Right hindlimb (tissue), 1 donor: ENCODE measurements around the gene SMIM41.

Source experiments
- DNase-seq: peaks from one replicate; pipeline ENCODE4 v3.0.0-alpha.2; 2018

Gene SMIM41

DNA sequence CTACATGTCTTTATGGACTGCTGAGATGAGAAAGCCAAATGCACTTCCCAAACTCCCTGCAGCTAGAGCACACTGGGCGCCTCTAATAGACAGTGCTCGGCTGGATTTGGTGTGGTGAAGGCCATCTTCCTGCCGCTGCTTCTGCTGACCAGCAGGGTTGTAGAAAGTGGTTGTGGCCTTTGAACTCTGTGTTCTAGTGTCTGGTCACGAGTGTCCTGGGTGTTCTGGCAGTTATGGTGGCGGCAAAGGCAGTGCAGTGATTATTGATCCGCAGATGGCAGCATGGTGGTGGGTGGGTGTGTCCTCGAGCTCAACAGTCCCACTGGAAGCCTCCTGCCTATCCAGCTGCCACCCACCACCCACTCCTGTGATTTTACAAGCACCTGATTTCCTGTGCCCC, 43.4 kb downstream of the SMIM41 start:
- no peak for DNase-seq

DNA sequence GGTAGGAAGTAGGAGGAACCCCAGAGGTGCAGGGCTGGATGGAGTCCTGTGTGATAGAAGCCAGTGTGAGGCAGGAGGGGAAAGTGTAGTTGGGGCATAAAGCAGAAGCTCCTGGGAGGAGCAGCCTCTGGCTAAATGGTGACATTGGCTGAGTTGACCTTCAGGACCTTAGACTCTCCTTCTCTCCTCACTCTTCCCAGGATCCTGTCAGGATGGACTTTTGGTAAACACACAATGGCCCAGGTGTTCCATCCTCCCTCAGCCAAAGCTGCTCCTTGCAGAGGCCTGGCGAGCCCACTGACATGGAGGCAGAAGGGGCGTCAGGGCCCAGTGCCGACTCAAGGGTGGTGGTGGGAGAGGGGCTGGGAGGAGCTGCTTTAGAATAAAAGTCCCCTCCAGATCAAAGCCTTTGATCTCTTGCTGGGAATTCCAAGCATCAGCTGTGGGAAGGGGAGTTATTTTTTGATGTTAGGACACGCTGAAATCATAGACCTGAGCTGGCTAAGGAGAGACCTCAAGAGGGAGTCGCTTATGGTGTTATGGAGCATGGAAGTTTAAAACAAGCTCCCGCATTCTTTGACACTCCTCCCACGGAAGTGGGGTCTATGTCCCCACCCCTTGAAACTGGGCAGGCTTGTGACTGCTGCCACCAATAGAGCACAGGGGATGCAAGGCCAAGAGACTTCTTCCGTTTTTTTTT, 44.1 kb downstream of the SMIM41 start:
- no peak for DNase-seq

DNA sequence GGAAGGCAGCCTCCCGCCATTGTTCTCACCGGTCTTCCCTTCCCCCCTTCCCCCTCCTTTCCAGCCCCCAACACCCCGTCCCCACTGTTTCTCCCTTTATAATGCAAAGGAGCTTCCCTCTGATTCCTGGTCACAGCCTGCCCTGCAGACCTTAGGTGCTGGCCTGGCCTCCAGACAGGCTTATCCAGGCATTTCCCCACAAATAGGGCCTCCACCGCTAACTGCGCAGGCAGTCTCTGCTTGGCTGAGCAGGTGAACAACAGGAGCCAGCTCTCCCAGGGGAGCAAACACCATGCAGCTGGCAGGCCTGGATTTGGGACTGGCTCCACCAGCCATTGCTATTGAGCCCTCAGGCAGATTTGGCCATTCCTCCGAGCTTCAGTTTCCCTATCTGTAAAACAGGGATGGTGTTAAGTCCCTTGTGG, 46.0 kb downstream of the SMIM41 start:
- DNase-seq = no peak

DNA sequence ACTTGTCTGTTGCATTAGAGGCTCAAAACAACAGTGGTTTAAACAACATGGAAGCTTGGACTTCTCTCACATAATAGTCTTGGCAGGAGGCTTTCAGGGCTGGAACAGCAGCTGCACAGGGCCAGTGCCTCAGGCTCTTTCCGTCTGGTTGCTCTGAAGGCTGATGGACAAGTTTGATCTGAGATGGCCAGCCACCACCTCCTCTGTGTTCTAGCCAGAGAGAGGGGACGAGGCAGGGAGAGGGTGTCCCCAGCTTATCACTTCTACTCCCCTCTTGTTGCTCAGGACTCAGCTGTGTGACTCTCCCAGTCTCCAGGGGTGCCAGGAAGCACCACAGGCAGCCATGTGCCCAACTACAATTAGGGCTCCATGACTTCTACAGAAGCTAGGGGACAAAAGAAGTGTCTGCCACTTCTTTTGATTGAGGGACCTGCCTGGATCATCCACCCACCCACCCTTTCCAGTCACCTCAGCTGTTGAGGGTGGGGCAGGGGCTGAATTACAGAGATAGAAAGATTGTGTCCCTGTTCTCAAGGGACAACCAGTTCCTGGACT, 46.6 kb downstream of the SMIM41 start:
- no peak for DNase-seq

DNA sequence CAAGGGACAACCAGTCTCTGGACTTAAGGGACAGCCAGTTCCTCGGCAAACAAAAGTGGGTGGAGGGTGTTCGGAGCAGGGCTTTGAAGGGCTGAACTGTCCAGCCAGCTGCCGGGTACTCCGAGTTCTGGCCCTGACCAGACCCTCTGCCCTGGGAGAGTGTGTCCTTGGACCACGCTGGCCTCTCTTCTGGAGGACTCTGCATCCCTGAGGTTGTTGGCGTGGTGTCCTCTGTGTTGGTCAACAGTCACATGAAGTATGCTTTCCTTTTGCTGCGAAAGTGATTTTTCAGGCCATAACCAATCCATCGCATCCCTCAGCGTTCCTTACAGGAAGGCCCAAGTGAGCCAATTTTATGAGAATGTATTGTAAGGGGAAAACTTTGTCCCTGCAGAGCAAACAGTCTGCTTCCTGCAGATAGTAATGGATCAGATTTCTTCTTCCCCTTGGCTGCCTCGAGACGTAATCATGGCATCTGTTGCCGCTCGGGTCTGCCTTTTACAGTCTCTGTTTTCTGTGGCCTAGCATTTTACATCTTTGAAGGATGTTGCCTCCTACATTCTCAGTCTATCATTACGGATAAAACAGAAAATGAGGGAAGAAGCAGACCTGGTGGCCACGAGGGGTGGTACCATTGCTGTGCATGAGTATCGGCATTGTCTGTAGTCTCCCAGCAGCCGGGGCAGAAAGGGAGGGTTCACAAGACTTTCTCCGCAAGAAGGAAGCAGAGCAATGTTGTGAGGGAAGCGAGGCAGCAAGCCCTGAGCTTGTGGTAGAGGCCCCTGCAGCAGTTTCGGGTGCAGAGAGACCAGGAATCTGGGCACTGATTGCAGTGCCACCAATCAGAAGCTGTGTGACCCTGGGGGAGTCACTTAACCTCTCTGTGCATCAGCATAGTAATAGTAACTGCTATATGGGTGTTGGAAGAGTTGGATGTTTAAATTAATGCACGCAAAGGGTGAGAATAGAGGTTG, 47.4 kb downstream of the SMIM41 start:
- DNase-seq = no peak

DNA sequence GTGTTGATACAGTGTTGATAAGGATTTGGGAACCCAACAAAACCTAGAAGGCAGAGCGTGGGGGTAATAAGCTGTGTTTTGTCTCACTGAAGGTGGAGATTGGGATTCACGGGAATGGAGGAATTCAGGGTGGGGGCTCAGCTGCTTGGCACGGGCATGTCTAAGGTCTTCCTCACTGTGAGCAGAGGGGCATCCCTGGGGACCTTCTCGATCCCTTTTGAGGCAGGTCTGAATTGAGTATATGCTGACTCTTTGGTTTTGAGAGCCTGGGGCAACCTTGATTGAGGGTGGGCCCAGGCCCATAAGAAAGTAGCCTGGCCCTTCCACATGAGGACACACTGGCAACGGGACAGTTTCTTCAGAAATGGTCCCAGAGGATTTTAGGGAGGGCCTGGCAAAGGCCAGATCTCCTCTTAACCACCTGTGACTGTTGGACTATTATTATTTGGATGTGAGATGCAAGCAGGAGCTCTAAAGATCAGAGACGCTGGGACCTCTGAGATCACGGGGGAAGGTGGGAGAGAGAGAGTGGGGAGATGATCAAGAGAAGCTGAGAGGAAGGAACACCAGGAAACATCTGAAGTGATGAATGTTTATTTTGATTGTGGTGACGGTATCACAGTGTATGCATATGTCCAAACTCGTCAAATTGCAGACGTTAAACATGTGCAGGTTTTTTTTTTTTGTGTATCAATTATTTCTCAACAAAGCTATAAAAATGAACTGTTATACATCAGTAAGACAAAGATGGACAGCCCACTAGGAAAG, 48.4 kb downstream of the SMIM41 start:
- DNase-seq = no peak

DNA sequence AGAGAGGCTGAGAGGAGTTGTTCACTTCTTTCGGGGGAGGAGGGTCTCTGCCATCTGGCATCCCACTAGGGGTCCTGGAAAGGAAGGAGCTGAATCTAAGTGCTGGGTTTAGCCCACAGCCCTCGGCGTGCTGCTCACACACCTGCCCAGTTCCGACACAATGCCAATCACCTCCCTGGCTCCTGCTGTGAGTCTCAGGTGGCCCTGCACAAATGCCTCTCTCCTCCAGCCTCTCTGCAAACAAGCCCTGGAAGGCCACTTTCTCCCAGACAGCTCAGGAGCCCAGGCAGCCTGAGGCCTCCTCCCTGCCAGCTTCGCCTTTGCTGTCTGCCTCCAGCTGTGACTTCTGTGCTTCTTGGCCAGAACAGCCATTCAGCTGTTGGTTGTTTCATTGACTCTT, 51.2 kb downstream of the SMIM41 start:
- no peak for DNase-seq

DNA sequence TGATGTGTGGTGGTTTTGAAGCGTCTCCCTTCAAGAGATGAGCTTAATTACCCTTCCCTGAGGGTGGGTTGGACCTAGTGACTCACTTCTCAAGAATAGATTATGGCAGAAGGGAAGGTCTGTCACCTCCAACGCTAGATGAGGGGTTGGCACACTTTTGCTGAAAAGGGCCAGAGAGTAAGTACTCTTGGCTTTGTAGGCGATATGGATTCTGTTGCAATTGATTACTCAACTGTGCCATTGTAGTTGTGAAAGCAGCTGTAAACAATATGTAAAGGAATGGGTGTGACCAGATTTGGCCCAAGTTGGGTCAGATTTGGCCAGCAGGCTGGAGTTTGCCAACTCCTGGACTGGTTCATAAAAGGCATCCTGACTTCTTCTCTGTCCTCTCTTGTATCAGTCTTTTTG, 53.3 kb downstream of the SMIM41 start:
- no peak for DNase-seq

DNA sequence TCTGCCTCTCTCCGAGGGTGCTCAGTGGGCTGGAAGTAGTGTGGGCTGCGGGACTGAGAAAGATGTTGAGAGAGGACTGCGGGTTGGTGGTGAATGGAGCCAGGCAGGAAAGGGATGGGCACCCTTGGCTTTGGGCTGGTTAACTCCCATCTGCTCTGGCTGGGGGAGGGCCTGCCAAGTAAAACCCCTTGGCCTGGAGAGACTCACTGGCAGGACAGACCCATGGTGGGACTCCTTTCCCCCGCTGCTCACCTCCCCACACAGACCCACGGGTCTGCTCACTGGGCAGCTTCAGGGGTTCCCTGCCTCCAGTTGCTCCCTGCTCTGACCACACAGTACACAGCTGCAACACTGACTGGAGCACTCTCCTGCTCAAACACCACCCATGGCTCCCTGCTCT, 58.2 kb downstream of the SMIM41 start:
- DNase-seq = peak; percentile 10

DNA sequence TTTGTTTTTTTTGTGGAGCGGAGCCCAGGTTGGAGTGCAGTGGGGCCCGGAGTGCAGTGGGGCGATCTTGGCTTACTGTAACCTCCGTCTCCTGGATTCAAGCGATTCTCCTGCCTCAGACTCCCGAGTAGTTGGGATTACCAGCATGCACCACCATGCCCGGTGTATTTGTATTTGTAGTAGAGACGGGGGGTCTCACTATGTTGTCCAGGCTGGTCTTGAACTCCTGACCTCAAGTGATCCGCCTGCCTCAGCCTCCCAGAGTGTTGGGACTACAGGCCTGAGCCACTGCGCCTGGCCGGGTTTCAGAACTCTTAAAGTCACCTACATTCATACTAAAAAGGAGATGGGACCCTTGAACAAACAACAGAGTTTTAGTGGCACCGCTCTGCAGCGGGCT, 59.6 kb downstream of the SMIM41 start:
- DNase-seq = peak; percentile 12

DNA sequence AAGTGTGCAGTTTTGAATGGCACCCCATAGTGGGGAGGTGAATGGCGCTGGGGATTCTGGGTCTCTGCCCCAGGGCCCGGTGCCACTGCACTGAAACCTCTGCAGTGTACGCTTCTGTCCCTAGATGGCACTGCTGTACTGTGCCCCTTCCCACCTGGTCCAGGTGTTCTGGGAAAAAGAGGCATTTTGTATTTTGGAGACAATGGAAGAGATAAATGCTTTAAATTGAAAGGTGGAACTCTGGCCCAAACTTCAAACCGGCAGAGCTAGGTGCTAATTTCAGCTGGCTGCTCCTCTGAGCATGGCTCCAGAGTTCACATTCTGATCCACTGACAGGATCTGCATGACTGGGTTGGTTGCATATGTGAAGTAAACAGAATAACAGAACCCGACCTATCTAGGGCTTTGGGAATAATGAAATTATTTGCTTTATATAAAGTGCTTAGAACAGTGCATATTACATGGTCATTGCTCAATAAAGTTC, 60.1 kb downstream of the SMIM41 start:
- no peak for DNase-seq

DNA sequence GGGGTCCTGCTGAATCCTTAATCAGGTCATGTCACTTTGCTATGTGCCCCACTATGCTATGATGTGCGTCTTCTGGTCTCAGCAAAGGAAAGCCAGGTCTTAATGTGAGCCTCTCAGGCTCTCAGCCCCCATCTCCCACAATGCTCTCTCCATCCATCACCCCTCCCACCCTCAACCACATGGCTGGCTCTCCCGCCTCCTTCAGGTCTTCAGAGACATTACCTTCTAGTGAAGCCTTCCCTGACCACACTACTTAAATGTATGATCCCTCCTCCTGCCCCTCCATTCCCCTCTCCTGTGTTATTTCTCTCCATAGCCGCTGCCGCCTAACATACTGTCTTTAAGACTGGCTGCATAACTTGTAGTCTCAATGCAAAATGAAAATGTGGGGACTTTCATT, 61.8 kb downstream of the SMIM41 start:
- no peak for DNase-seq

DNA sequence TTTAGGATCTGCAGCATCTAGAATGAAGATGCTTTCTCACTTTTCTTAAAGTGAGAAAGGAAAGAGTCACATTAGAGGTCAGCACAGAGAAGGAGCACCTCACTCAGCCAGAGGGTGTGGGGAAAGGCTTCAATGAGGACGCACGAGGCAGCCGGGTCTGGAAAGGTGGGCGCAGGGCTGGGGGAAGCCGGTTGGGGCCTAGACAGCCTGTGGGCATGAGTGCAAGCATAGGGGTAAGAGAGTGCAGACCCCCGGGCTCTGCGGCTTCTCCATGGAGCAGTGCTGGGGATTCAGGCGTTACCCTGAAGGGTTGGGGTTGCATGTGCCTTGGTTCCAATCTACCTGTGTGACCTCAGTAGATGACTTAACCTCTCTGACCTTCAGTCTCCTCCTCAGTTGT, 62.4 kb downstream of the SMIM41 start:
- no peak for DNase-seq

DNA sequence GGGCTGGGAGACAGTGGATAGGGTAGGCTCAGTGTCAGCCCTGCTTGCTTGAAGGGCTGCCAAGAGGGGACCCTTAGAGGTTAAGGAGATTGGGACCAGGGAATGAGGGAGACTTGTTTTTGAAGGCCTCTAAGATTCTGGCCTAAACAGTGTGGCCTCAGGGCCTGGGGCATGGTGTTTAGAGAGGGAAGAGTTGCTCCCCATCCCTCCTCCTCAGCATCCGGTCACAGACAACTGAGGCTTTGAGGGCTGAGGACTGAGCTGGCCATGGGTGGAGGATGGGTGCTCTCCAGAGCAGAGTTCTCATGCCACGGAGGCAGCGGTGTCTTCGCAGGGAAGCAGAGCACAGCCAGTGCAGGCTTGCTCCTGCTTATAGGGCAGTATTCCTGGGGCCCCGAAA, 62.9 kb downstream of the SMIM41 start:
- no peak for DNase-seq

DNA sequence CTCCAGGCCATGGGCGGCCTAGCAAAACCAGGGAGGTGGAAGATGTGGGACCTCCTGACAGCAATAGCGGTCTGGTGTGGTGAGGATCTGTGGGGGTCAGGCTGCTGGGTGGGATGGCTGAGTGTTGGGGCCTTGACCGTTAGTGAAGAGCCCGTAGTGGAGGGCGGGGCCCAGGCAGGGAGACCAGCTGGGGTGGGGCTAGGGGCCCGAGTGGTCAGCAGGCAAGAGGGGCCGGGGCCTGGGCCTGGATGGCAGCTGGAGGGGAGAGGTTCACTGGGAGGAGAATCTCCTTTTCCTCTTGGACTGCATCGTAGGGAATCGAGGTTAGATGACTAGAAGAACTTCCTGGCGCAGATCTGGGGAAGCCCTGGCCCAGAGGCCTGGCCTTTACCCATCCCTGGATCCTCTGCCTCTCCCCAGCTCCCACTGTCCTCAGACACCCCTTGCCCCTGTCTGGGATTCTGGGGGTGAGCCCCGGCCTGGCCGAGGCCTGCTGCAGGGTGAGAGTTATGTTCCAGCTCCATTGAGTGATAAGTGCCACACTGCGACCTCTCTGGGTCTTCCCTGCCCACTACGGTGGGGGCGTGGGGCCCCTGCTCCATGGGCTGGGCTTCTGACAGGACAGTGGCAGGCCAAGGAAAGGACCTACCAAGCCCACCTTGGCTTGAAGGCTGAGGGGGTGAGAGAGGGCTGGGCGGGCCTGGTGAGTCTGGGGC, 65.2 kb downstream of the SMIM41 start:
- DNase-seq = no peak

DNA sequence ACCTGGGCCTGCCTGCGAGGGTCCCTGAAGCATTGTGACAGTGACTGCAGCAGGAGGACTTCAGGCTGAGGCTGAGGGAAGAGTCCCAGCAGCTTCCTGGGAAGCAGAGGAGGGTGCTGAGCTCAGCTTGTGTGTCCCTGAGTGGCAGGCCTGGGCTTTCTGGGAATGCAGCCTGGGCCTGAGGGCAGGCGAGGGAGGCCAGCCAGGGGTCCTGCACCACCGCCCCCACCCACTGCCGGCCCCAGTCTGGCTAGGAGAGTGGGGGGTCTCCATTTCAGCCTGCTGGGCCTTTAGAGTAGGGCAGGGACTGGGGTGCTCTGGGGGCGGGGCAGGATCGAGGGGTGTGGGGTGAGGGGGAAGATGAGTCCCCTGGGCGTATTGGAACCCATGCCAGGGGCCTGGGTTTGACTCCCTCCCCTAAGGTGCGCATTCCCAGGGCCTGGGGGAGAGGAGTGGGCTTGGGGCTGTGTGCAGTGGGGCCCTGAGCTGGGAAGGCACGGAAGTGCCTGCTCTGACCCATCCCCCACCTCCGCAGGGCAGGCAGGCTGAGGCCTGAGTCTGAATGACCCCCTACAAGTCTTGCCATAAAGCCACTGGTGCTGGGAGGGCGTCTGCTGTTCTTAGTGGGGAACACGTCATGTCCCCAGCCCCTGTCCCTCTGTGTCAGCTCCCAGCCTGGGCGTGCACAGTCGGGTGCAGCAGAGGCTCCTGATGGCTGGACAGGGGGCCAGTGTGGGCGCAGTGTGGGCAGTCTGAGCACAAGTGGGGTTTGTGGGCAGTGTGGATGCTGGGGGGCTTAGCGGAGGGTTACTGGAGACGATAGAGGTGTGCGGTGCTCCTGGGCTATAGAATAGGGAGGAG, 66.0 kb downstream of the SMIM41 start:
- DNase-seq = no peak

DNA sequence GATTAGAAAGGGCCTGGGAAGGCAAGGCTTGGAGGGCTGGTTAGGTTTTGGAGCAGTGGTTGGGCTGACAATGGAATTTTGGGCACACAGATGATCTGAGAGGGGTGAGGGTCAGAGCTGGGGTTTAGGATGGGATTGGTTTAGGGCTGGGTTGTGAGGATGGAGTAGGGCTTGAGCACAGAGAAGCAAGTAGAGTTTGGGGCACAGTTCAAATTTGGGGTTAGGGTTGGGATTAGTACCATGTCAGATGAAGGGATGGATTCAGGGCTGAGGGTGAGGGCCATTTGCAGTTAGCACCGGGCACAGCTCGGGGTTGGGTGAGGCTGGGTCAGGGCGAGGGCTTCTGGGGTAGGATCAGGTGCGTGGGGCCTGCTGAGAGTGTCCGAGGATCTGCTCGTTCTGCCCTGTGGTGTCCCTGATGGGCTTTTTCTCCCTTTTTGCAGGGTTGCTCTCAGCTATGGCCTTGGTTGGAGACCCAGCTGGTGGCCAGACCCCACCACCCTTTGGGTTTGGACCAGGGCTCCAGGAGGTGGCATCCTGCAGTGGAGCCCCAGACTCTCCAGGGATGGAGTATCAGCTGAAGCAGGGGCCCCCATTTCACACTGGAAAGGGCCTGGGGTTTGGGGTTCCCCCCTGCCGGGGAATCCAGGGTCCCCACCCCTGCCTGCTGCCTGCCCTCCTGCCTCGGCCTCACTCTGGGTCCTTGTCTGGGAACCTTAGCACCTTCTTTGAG, 66.8 kb downstream of the SMIM41 start:
- DNase-seq = no peak

DNA sequence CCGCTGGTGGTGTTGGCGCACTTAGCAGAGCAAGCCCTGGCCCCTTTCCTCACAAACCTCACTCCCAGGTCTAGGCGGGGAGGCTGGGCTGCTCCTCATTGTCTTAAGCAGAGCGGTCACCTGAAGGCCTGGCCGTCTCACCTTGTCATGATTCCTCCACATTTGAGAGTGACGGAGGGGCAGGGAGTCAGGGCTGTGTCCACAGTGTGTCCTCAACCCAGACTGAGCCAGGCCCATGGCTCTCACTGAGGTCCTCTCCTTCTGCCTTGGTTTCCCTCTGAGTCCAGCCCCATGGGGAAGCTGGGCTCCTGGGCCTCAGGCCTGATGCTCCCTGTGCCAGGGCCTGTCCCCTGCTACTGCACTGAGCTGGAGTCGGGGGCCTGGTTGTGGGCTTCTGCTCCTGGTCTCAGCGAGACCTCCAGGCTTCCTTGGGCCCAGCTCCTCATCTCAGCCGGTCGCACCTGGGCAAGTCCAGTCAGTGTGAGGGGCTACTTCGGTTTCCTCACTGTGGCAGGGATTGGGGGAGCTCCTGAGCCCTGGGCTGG, 67.4 kb downstream of the SMIM41 start:
- no peak for DNase-seq

DNA sequence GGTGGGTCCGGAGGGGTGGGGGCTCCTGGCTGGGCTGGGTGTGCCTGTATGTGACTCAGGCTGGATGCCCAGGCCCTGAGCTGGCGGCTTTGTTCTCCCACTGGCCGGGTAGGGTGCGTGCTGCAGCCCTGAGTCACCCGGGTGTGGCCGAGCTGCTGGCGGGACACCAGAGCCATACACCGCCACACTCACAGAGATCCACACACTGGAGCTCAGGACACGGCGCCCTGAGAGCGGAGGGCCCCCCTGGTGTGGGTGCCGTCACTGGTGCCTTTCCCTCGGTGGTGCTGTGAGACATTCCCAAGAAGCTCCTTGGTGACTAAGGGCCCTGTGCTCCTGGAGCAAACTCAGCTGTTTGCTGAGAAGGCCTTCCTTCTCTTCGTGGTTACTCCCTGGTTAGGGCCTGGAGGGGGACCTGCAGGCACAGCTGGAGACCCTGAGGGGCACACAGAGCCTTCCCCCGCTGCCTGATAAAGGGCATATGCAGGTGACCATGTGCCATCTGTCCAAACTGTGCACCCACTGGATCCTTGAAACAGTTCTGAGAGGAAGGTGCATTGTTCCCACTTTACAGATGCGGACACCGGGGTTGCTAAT, 68.0 kb downstream of the SMIM41 start:
- peak; percentile 84 for DNase-seq

DNA sequence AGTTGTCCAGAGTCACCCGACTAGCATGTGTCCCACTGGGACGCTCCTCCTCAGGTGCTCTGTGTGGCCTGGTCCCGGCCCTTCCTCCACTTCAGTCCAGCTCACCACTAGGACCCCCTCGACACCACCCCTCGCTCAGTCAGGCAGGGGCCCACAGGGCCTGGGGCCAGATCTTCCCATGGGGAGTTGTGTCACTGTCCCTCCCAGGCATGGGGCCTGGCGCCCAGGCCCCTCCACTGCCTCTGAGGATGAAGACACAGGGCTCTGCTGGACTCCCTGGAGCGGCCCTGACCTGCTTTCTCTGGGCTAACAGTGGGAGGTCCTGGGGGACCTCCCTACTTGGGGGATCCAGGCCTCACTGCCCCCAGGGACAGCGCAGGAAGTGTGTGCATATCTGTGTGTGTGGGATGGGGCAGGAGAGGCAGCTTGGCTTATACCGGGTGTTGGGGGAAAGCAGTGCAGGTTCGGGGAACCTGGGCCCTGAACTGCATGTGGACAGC, 68.5 kb downstream of the SMIM41 start:
- no peak for DNase-seq
